Activated CD4-positive, CD25-positive, alpha-beta regulatory T cell treated with anti-CD3 and anti-CD28 coated beads, Interleukin-2, amount 50 U/mL, for 24 hours (primary cell): ENCODE results near the gene IL15.
"Not testable (repeated sequence)": the region's sequence is repeated elsewhere in the genome, so short reads cannot be mapped to it uniquely, and the experiment has no call there.

Source experiments
- ATAC-seq, 2 donors: fragments of 150-1000 bp; cut with Tn5 transposase; one replicate each; pipeline ENCODE4 v1.10.0; 2021; ENCODE audit warnings: mild to moderate bottlenecking in 1 of 2, moderate library complexity in 1 of 2

The IL15 gene

GRCh38 chr4:141705048-141705746 is 68.8 kb downstream of the IL15 start:
- ATAC-seq, result no peak

- ATAC-seq, result no peak
These were observed 69.5 kb downstream of the IL15 start for GRCh38 chr4:141705747-141706377.

DNA sequence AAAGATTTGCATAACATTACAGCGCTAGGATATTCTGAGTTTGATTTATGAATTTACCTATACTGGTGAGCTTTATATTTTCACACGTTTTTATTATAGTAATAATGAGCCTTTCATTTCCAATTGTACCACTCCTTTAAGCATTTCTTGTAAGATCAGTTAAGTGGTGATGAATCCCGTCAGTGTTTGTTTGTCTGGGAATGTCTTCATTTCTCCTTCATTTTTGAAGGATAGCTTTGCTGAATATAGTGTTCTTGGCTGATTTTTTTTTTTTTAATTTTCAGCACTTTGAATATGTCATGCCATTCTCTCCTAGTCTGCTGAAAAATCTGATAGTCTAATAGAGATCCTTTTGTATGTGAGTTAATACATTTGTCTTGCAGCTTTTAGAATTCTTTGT is 70.1 kb downstream of the IL15 start:
- ATAC-seq, result no peak

- no peak for ATAC-seq
These were observed 74.8 kb downstream of the IL15 start for GRCh38 chr4:141711211-141711610.

DNA sequence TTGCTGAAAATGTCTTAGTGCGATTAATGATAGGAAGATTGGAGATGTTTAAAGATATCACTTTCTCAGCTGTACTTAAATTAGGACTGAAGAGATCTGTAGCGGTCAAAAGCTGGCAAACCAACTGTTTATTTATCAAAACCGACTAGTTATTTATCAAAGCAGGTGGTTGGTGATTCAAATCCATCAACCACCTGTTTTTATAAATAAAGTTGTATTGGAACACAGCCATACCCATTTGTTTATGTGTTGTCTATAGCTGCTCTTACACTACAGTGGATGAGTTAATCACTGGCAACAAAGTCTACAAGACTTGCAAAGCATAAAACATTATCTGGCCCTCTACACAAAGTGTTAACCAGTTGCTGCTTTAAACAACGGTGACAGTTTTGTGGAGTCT is 76.8 kb downstream of the IL15 start:
- no peak for ATAC-seq

GRCh38 chr4:141713771-141714445 is 77.5 kb downstream of the IL15 start:
- ATAC-seq, result no peak

GRCh38 chr4:141719585-141719984 is 83.2 kb downstream of the IL15 start:
- no peak for ATAC-seq

- ATAC-seq, result no peak
These were observed 84.8 kb downstream of the IL15 start for GRCh38 chr4:141721174-141721573.

DNA sequence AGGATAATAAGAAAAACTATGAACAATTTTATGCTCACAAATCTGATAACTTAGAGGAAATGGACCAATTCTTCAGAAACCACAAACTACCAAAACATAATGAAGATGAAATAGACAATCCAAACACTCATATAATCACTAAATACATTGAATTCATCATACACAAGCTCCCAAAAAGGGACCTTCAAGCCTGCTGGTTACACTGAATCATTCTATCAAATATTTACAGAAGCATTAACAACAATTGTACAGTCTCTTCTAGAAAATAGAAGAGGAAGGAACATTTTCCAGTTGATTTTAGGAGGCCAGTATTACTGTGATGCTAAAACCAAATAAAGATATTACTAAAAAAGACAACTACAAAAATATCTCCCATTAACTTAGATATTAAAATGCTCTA is 88.3 kb downstream of the IL15 start:
- ATAC-seq, result no peak

GRCh38 chr4:141727420-141727819 is 91.0 kb downstream of the IL15 start:
- ATAC-seq, result no peak

DNA sequence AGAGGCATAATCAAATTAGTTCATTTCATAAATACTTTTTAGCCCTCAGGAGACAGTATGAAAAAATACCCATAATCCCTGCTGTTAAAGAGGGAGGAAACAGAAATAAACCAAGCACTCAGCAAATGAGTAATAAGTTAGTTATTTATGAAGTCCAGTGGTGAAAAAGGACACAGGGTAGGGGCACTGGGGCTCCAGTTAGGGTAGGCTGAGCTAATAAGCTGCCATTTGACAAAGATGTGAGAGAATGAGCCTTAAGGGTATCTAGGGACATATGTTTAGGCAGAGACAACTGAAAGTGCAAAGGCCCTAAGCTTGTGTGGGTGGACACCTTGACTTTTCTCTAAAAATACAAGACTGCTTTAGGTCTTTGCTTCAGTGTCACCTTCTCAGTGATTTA is 94.4 kb downstream of the IL15 start:
- ATAC-seq, result no peak

- no peak for ATAC-seq
These were observed 95.1 kb downstream of the IL15 start for GRCh38 chr4:141731481-141731880.

- no peak for ATAC-seq
These were observed 103.3 kb downstream of the IL15 start for GRCh38 chr4:141739636-141740035.

- ATAC-seq, result no peak
These were observed 109.6 kb downstream of the IL15 start for GRCh38 chr4:141746026-141746425.

DNA sequence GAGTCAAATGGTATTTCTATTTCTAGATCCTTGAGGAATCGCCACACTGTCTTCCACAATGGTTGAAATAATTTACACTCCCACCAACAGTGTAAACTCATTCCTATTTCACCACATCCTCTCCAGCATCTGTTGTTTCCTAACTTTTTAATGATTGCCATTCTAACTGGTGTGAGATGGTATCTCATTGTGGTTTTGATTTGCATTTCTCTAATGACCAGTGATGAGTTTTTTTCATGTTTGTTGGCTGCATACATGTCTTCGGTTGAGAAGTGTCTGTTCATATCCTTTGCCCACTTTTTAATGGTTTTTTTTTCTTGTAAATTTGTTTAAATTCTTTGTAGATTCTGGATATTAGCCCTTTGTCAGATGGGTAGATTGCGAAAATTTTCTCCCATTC is 115.4 kb downstream of the IL15 start:
- ATAC-seq, result not testable (repeated sequence)

DNA sequence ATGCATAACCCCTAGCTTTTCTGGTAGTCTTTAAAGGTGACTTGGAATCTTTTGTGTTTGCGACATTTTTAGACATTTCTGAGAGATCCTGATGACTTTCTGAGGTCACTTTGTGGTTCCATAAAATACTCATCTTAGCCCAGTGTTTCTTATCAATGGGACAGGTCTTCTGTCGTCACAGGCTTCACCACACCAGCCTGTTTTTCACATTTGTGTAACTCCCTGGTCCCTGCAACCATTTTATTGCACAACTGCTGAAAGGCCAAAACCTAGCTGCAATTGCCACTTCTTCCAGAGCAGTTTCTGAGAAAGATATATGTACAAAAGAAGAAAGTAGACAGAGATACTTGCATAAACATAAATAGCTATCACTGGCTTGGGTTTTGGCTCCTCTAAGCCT is 120.9 kb downstream of the IL15 start:
- no peak for ATAC-seq

DNA sequence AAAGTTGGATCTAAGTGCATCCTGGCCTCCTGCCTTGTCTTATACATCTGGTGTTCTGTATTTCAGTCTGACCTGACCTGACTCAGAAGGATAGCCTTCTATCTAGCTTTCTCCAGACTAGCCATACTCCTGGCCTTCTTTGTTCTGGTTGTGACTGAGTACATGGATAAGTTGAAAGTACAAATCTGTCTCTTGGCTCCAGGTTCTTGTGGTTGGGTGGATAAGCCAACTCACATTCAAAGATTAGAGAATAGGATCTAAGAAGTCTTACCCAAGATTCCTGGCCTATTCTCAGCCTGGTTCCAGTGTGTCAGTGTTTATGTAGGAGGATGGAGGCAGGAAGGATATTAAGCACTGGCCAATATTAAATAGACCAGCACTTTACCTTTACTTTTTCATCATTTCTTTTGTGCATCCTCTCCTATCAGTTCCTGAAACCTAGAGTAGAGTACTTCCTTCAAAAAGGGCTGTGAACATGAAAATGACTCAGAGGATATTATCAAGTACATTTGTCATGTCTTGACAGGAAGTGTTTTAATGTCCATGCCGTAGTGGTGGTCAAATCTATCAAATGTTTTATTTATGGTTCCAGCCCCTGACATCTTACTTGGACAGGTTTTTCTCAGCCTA is 123.5 kb downstream of the IL15 start:
- ATAC-seq, result no peak

GRCh38 chr4:141761926-141762325 is 125.5 kb downstream of the IL15 start:
- ATAC-seq, result no peak

DNA sequence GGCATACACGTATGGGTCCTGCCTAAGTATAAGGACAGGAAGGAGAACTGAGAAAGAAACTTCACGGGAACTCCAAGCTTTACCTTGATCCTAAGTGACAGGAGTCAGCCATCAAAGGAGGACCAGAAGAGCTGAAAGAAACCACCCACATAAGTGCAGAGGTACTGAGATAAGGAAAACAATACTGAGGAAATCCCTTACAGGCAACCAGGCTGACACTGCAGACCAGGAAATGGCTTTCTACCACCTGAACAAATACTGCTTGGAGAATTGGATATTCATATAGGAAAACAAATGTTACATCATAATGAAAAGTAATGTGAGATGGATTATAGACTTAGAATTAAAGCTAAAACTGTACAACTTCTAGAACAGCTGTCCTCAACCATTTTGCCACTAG is 127.0 kb downstream of the IL15 start:
- ATAC-seq, result no peak

DNA sequence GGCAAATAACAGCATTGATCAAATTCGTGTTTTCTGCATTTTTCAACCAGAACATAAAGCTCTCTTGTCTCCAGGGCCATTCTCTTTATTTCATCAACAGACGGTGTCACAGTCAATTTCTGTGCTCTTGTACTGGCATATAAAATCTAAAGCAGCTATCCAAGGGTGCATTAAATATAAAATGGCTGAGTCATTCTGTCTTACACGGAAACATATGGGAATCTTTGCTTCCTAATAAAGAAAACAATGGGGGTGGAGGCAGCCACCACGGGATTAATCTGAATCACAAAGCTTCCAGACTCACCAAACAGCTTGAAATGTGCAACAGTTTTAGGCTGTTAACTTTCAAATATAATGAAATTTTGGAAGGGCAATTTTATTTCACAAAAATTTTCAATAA is 132.6 kb downstream of the IL15 start:
- ATAC-seq, result no peak

- no peak for ATAC-seq
These were observed 135.8 kb downstream of the IL15 start for GRCh38 chr4:141771889-141772830.

DNA sequence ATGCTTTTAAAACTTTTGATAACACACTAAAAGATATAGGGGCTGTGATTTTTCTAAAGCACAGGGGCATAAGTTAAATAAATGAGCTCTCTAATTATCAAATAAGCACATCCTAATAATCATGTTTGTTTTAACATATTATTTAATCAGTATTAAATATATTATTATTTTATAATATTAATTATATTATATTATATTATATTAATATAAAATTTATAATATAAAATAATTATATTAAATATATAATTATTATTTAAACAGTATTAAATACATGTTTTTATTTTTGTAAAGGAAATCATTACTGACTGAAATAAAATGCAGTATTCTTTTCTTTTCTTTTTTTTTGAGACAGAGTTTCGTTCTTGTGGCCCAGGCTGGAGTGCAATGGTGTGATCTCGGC is 136.5 kb downstream of the IL15 start:
- no peak for ATAC-seq

- no peak for ATAC-seq
These were observed 145.8 kb downstream of the IL15 start for GRCh38 chr4:141782205-141782604.
